HG02885 (cell line): ENCODE measurements around the gene GNAZ.
A peak's percentile ranks its signal among the peaks of the same experiment; 100 is the strongest.

Experiments
- ATAC-seq: cut with Tn5 transposase; IDR thresholded peaks from one replicate; pipeline ENCODE4 v1.9.1; 2021; ENCODE audit warnings: mild to moderate bottlenecking; ENCODE audit not compliant: unreplicated experiment, poor library complexity

GNAZ gene

DNA sequence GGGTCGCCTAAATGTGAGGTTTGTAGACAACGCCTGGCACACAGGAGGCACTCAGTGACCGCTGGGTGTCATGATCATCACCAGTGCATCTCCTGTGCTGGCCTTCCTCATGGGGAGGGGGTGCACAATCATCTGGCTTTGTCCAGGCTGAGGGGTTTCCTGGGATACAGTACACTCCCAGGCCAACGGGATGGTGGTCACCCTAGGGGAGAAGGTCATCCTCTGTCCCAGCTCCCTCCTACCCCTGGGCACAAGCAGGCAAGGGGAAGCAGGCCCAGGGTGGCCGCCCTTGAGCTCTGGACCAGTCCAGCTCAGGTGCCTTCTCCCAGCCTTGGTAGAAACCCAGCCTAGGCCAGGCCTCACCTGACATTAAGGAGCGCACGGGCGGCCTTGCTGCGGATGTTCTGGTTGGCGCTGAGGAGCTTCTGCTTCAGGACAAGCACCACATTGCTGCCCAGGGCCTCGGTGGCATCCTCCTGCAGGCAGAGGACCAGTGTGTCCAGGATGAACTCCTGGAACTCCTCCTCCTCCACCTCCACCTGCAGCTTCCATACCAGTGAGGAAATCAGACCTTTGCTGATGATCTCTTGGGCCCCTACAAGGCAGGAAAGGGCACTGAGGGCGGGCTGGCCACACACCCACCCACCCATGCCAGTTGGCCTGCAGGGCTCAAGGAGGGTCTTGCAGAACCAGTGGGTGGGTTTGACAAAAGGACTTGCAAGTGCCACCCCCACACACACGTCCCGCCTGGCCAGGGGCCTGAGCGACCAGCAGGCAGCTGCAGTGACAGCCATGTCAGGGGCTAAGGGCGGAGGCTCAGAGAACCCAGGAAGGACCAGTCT is 6.6 kb upstream of the GNAZ start:
- no peak for ATAC-seq

DNA sequence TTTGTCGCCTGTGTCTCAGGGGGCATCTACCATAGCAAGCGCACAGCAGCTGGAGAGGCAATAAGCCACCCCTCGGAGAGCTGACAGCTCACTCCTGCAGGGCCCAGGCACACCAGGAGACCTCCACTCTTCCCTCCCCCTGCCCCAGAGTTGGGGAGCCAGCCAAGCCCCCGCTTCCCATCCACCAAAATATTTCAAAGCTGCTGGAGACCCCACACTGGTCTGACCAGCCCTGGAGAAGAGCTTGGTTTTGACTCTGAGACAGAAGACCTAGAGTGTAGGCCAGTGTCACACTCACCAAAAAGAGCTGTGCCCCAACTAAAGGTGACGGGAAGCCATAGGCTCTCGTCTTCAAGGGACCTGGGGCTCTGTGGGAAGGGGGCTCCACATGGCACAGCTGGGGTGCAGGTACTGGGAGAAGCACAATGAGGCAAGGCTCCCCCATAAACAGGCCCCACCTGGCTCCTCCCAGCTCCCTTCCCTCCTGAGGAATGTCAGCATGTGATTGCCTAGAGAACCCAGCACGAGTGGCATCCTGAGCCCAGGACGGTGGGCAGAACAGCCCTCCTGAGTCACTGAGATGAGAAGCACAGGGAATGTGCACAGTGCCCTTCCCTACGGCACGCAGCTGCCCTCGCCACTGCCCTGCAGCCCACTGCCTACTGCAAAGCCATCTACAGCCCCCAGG is 5.8 kb upstream of the GNAZ start:
- ATAC-seq: no peak

DNA sequence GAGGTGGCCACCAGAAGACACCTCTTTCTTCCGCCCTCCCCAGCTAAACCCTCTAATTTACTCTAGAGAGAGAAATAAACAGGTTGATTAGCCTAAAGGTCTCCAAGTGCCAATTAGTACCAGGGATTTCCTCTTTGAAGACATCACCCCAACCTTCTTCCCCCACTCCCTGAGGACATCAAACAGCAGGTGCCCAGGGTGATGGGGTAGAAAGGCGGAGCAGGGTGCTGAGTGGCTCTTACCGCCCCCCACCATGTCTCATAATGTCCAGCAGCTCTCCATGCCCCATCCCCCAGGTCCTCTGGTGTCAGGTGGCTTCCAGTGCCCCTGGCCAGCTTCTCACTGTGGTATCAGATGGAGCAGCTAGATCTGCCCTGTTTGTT is 5.3 kb upstream of the GNAZ start:
- ATAC-seq: no peak

DNA sequence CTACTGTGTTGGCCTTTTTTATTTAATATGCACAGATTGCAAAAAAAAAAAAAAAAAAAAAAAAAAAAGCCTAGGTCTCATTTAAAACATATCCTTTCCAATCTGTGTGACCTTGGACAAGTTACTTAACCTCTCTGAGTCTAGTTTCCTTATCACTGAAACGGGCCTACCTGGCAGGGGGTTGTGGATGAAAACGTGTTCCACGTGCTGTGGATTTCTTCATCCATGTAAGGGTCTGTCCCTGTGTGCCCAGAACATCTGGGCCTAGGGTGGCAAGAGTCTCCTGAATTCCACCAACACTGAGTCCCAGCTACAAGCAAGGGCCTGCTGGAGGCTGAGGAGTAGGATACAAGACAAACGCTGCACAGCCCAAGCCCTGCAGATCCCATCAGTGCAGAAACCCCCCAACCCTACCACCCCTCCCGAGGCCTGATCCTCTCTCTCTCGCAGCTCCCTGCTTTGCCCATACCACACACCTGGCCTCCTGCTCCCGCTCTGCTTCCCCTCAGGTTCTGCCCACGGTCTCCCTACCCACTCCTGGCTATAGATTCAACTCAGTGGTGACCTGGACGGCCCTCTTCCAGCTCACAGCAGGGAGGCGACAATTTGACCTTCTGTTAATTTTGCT is 4.7 kb upstream of the GNAZ start:
- no peak for ATAC-seq

DNA sequence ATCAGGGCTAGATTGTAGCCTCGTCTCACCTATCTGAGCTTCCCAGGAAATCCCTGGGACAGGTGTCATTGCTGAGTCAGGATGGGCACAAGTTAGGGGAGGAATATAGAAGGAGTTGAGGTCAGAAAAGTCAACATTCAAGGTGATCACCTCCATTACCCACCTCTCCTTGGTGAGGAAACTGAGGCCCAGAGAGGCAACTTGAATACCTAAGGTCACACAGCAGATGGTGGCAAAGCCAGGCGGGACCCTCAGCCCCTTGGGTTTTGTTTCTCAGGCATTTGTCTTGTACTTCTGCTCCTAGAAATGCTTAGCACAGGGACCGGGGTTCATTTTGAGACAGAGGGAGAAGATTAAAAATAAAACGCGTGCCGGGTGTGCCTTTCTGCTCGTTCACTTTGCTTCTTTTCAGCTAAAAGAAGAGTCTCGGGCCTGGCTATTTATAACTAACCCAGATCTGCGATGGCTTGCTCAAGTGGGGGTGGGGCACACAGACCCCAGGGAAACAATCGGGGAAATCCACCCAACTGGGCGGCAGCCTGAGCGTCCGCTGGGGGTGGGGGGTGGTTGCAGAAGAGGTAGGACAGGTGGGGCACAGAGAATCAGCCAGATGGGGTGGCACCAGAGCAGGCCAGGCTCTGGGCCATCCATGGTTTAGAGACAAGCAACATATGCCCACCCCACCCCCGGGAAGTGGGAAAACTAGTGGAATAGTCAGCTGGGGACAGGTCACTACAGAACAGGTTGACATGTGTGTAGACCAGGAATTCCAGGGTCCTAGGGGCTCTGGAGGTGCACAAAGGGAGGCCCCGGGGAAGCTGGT is 3.9 kb upstream of the GNAZ start:
- no peak for ATAC-seq

DNA sequence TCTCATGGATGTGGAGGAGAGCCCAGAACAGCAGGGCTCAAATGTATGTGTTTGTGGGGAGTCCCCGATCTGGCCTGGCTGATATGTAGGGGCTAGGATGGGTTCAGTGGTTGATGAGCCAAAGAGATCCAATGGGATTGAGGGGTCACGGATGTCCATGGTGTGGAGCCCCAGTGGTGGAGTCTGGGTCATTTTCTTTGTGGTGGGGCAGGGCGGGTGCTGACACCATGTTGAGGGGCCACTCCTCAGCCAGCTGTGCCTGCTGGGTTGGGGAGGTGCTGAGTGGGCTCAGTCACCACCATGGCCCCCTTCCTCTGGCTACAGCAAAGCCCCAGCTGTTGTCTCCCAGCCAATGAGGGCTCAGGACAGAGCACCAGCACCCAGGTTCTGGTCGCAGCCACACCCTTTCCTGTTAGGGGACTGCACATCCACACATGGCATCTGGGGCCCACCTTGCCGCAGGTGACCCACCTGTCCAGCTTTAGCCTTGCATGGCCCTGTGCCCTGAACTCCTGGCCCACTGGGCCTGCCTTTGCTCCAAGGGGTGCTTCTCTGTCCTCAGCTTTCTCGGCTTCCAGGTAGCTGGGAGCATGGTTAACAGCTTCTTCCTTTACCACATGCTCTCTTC is 3.2 kb upstream of the GNAZ start:
- no peak for ATAC-seq

DNA sequence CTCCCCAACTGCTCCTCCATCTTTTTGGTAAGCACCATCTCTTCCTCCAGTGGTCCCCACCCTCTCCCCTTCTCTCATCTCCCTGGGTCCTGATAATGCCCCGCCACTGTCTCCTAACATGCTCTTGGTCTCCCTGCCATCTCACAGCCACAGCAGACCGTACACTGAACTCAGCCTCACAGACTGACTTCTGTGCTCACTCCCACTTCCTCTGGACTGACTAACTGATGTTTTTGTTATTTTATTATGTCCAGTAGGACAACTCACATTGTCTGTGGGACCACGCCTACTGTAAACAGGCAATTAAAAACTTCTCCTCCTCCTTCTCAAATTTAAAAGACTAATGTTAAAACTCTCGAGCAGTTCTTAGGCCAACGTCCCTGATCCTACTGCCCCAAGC is 2.6 kb upstream of the GNAZ start:
- no peak for ATAC-seq

DNA sequence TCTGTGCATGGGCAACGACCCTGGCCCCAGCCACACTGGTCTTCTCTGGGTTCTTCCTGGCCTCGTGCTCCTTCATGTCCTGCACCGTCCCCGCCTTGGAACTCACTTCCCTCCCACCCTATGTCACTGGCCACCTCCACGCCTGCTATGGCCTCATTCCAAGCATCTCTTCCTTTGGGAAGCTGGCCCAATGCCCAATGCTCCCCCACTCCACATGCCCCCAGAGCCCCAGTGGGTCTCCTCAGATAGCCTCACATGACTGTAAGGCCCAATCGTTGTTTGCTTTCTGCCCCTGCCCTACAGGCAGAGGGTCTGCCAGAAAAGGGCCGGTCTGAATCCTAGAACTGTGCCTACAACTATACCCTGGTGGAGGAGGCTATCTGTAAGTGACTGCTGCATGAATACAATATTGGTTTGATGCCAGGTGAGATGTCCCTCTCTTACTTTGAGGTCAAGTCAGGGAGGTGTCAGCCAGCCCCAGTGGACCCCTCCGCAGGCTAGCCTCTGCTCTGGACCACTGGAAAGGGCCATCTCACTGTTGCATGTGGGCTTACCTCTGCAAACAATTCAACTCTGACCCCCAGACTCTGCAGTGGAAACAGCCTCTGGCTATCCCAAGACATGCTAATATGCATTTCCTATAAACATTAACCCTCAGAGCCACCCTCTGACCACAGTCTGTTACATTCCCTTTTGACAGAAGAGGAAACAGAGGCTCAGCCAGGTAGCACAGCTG is 2.1 kb upstream of the GNAZ start:
- no peak for ATAC-seq

DNA sequence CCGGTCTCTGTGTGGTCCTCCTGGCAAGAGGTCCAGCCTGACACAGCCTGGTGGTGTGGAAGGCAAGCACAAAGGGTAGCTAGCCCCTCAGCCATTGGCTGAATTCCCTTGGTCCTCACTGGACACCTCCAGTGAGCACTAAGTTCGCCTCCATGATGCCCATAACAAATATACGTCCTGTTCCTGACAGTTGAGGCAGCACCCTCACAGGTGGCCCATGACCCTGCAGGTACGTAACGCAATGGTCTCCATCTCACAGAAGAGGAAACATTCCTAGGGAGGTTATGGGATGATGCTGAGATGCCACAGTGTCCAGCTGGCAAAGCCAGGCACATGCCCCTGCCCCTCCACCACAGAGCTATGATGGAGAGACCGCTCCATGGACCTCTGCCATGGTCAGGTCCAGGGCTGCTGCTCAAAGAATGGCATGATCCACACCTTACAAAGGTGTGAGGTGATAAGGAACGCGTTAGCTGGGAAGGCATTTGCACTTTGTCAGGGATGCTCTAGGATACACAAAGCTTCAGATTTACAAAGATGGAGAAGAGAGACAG is 1.4 kb upstream of the GNAZ start:
- no peak for ATAC-seq

DNA sequence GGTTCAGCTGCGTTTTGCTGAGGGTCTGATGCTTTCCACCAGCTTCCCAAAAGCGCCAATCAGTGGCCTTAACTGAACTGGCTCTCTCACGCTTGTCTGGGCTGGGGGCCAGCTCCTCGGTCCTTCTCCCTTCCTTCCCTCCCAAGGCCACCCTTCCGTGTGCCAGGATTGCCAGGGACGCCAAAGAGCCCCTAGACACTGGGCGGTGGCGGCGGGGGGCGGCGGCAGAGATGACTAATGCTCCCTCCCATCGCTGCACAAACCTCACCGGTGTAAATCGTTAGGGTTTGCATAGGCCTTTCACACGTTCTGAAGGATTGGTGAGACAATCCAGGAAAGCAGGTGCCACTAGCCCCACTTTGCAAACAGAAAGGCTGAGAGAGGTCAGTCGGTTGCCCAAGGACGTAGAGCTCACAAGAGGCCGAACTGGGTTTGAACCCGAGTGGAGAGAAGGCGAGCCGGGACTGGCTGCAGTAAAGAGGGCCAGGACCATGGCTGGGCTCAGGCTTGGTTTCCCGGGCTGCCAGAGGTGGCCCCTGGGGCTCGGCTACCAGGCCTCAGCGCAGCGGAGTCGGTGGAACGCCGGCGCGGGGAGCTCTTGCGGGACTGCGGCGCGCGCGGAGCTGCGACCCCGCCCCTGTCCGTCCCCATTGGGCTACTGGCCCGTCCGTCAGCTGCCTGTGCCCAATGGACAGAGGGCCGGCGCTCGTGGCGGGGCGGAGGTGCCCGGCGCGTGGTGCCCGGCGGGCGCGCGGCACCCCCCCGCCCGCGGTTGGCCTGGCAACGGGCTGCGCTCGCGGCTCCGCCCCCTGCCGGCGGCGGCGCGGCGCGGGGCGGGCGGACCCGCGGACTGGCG is 589 bp upstream of the GNAZ start:
- ATAC-seq: peak; percentile 86

DNA sequence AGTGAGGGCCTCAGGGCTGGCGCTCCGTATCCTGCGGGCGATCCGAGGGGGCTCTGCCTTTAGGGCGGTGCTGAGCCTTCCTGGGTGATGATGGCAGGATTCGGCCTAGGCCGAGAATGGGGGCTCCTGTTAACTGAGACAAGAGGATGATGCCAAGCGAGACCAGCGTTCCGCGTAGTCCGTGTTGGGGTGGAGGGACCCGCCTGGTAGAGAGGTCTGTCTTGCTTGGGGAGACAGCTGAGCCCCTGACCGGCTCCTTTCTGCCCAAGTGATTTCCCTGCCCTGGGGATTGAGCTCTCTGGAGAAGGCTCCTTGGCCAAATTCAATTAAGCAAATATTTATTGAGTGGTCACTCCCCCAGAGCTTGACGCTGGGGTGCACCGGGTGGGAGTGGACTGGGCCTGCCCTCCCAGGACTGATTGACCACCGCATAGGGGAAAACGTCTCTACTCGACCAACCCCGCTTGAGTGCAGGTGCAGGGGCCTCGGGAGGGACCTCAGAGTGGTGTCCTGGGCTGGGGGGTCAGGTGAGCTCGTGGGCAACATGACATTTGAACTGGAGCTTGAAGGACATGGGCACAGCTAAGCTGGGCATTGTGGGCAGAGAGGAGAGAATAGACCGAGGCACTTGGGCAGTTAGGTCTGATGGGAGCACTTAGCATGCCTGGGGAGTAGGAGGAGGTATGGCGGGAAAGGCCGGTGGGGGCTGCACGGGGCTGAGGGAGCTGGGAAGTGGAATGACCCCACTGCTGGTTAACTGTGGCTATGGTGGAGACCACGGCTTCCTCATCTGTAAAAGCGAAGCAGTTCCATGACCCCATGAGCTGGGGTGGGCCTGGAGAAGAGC is 1.1 kb downstream of the GNAZ start:
- no peak for ATAC-seq

DNA sequence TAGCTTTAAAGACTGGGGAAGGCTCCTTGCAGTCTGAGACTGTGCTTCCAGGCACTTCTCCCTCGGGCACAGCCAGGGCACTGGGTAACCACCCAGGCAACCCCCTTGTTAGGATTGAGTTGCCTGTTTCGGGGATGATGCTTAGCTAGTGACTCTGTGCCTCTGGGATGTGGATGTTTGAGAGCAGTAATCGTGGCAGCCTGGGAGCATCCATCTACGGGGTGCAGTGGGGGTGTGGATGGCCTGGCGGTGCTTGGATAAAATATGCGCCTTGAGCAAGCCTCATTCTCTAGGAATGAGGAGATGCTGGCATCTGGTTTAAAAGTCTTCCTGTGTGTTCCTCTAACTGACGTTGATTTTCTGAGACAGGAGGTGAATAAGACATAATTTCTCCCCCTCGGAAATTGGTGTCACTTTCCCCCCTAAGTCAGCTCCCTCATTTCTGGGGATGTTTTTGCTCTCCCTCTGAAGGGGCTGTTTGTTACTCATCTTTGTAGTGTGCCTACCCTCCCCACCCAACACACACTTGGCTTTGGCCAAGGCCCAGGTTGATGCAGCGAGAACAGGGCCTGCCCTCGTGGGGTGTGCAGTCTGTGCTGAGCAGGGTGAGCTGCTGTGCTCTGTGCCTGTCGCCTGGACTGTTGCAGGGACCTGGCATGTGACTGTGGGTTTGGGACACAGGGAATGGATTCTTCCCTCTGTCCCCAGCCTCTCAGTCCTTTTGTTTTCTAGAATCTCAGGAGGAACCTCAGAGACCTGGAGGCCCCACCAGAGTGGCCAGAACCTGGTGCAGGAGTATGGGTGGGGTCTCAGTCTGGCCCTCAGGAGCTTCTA is 2.0 kb downstream of the GNAZ start:
- no peak for ATAC-seq

DNA sequence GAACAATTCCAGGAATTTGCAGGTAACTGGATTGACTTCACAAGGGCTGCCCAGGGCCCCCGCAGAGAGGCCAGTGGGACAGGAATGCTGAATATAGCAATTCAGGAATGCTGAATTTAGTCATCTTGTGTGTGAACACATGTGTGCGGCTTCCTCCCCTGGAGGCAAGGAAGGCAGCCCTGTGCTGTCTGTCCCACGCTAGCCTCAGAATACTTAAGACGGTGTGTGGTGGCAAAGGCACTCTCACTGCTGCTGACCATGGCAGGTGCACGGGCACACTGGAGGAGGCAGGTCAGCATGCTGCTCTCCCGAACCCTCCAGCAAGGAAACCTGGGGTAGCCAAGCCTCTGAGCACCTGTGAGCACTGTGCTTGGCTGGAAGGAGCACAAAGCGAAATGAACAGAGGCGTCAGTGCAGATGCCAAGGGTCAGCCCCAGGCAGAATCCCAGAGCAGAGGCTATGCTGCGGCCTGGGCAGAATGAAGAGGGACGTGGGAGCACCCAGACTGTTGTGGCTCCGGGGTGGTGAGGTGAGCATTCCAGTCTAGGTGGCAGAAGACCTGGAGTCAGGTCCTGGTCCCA is 2.7 kb downstream of the GNAZ start:
- ATAC-seq: no peak

DNA sequence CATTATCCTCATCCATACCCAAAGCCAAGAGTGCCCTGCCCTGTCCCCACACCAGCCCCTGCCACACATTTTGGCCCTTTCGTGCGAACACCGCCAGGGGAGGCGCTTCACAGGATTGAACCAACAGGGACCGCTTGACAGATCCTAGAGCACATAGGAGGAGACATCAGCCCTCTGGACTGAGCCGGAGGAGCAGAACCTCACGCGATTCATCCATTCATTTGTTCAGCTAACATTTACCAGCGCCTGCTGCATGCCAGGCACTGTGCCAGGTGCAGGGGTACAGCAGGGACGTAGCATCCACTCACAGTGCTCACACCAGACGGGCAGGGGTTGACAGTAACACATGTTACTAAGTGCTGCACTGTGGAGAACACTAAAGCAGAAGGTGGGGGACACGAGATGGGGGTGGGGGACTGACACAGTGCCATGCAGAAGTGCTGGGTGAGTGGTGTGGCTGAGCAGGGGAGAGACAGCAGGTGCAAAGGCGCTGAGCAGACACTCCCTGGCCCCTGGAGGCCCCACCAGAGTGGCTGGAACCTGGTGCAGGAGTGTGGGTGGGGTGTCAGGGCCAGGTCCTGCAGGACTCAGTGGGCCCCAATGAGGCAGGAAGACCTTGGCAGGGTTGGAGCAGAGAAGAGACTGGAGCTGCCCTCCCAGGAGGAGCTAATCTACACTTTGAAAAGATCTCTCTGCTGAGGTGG is 3.4 kb downstream of the GNAZ start:
- ATAC-seq: no peak

DNA sequence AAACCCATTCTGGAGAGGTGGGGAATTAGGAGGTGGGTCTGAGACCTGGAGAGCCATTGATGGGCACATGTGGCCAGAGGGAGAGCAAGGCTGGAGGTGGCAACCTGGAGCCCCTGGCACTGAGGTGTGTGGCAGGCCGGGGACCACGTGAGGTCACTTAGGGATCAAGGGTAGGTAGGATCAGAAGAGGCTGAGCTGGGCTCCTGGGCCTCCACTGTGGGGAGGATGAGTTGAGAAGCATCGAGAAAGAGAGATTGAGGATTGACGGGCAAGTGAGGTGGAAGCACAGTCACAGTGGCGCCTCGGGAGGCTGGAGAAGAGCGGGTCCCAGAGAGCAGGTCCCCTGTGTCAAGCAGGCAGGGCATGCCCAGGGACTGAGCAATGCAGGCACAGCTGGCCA is 4.1 kb downstream of the GNAZ start:
- no peak for ATAC-seq

DNA sequence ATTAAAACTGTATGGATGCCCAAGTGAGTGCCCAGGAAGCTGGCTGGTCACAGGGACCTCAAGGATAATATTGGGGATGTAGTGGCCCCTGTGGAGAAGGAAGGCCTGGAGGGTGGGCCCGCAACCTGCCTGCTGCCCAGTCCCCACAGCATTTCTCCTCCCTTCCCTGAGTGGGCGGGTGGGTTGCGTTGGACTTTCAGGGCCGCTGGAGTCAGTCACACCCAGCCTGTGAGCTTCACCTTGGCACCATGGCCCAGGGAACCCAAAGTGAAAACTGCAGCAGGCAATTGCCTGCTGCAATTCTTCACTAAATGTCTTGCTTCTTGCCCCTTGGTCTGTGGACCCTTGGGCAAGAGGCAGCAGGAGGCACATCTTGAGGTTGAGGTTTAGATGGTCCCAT is 4.7 kb downstream of the GNAZ start:
- ATAC-seq: no peak
